GM15510 (cell line): Measurements from ENCODE around the gene TTLL11.

Source experiments
- POLR2A ChIP-seq: IDR thresholded peaks from 3 replicates; pipeline ENCODE4 v1.6.1; 2011; ENCODE audit warnings: borderline replicate concordance; ENCODE audit not compliant: insufficient read length; ENCODE audit errors: extremely low read depth

Gene TTLL11

DNA sequence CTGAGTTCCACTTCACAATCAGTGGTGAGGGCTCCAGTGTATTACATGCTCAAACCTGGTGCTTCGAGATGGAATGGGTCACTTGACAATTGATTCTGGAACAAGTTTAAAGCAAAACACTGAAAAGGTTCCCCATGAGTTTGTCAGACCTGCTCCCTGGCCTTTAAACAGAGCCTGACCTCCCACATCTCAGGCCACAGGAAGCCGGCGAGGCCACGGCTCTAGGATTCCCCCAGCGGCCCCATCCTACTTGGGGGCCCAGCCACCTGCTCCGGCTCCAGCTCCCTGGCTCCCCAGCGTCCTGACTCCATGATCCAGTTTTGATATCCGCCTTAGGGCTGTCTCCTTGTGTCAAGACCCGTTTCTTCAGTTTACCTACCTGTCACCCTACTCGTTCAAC lies 62.0 kb downstream of the TTLL11 start:
- TF ChIP-seq POLR2A: no peak

DNA sequence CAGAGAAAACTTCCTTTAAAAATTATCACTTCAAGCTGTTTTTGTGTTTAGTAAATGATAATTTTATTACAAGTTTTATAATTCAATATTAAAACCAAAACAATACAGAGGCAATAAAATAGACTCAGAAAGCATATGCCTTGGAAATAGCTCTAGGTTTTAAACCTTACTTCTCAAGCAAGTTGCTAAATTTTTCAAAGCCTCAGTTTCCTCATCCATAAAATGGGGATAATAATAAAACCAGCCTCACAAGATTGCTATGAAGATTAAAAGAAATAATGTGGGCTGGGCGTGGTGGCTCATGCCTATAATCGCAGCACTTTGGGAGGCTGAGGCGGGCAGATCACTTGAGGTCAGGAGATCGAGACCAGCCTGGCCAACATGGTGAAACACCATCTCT lies 62.8 kb downstream of the TTLL11 start:
- TF ChIP-seq POLR2A: no peak

DNA sequence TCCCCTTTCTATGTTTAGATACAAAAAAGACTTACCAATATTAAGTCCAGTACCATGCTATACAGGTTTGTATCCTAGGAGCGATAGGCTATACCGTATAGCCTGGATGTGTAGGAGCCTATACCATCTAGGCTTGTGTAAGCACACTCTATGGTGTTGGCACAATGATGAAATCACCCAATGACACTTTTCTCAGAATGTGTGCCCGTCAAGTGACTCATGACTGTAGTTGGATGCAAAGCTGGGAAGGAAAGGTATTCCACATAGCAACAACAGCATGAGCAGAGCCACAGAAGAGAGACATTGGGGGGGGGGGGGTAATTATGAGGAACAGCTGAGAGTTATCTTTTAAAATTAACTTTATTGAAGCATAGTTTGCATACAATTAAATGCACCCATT lies 63.2 kb downstream of the TTLL11 start:
- no peak for TF ChIP-seq POLR2A

DNA sequence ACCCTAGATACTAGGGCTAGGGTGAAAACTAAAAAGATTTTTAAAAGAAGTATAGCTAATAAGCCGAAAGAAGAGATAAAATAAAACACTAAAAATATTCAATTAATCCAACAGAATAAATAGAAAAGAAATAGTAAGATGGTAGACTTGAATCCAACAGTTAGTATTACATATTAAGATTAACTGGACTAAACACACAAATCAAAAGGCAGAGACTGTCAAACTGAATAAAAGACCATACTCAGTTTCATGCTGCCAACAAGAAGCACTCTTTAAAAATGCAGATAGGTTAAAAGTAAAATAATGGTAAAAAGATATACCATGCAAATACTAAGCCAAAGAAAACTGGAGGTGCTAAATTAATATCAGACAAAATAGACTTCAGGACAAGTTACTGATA lies 65.0 kb downstream of the TTLL11 start:
- TF ChIP-seq POLR2A: no peak

DNA sequence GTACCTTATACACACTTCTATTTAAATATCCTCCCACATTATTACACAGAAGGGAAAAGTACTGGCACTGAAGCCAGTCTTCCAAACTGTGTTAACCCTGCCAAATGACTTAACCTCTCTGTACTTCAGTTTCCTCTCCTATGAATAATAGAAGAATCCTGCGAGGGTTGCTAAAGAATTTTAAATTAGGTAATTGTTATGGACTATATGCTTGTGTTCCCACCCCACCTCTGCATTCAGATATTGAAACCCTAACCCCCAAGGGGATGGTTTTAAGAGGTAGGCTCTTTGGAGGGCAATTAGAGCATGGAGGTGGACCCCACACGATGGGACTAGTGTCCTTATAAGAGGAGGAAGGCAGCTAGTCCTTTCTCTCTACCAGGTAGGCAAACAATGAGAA lies 72.7 kb downstream of the TTLL11 start:
- no peak for TF ChIP-seq POLR2A

DNA sequence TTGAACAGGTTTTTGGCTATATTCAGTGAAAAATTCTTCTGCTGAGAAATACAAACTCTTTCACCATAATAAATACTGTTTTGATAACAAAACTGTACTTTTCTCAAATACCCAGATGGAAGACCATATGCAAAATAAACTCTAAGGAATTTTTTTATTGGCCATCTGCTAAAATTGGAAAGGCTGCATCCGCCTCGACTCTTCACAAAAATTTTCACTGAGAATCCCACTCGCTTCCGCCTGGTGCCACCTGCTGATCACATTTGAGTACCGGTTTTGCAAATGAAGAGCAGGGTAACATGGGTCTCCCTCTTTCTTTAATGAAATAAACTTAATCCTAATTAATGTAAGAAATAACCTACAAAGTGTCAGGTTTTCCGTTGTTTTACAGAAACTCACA lies 76.4 kb downstream of the TTLL11 start:
- no peak for TF ChIP-seq POLR2A

DNA sequence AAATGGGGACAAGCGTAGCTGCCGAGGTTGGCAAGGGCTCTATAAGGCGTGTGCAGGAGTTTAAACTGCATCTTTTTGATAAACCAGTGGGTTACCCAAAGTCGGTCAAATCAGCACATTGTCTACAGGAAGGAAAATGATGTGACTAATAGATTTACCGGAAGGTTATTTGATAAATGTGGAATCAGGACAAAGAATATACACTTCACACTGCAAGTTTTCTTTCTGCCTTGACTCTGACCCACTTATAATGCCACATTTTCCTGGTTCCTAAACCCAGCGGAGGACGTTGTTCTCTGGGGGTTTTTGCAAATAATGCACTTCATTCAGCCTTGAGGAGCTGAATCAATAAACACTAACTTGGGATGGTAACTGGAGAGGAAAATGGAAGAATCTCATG lies 76.8 kb downstream of the TTLL11 start:
- TF ChIP-seq POLR2A: no peak

DNA sequence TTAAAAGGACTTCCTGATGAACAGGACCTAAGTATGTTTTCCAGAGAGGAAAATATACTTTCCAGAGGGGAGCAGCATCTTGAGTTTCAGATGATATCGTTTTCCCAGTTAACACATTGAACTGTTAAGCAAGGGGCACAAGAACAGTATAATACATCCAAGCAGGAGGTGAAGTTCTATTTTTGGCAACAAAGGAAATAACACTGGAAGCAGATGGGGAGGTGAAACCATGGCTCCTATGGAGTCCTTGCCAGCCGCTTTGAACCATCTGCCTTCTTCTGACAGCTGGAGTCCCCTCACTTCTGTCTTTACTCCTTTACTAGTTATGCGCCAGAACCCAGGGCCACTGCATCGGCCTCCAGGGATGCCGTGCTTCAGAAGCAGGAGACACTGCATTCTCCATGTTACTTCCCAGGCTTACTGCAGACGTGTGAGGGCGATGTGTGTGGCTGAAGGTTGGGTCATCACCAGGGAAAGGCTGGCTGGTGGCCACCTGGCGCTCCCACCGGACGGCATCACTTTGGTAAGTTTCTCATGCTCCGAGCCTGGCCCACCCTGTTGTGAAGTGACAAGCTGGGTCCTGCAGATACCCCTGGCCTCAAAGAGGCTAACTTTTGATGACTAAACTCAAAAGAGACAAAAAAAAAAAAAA lies 77.8 kb downstream of the TTLL11 start:
- no peak for TF ChIP-seq POLR2A

DNA sequence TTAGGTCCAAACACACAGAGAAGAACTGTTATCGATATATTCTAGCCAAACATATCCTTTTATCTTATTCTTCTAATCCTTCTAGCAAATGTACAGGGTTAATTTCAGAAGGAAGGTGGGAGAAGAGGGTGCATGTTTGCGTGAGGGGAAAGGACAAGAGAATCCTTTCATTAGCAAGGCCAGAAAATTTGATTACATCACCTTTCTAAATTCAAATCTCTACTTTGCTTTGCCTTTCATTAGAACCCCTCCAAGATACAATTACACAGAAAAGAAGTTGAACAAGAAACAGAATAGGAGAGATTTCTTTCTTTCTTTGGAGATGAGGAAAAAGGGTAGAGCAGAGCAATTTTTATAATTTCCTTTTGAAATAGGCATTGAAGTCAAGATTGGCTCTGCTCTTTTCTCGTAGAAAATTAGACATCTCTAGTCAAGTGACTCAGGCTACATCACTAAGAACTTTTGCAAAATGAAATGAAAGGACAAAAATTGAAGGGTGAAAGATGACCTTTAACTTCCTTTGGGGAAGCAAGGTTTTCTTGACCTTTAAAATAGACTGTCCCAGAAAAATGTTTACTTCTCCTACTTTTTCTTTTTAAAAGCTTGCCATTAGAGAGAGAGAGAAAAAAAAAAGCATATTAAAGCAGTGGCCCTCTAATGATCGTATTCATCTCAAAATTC lies 81.2 kb downstream of the TTLL11 start:
- no peak for TF ChIP-seq POLR2A

DNA sequence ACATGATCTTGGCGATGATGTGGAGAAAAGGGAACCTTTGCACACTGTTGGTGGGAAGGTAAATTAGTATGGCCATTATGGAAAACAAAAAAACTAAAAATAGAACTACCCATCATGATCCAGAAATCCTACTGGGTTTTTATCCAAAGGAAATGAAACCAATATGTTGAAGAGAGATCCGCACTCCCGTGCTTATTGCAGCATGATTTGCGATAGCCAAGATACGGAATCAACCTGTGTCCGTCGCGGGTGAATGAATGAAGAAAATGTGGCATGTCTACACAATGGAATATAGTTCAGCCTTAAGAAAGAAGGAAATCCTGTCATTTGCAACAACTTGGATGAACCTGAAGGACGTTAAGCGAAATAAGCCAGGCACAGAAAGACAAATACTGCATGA lies 84.5 kb downstream of the TTLL11 start:
- no peak for TF ChIP-seq POLR2A

DNA sequence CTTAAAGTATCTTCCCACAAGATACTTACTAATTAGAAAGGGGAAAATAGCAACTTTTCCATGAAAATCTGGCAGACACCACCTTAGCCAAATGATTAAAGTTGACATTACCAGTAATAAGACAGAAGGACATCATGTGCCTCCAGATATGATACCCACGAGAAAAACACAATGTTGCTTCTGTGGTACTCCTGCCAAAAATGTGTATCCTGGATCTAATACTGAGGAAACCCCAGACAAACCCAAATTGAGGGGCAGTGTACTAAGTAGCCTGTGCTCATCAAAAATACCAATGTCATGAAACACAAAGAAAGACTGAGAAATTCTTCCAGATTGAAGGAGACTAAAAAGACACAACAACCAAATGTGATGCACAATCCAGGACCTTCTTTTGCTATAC lies 85.3 kb downstream of the TTLL11 start:
- no peak for TF ChIP-seq POLR2A

DNA sequence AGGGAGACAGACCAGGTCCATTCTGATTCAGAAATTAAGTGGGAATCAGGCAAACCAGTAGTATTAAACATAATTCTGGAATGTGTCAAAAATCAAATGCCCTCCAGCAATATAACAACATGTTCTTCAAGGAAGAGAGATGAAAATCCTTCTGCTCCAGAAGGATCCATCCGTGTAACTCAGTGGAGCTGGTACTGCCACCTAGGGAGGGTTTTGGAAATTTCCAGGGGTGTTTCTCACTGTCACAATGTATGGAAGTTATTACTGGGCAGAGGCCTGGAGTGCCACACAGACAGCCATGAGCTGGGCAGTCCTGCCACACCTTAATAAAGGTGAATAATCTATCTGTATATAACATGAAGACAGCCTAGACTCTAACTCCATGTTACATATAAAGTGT lies 87.5 kb downstream of the TTLL11 start:
- TF ChIP-seq POLR2A: no peak

DNA sequence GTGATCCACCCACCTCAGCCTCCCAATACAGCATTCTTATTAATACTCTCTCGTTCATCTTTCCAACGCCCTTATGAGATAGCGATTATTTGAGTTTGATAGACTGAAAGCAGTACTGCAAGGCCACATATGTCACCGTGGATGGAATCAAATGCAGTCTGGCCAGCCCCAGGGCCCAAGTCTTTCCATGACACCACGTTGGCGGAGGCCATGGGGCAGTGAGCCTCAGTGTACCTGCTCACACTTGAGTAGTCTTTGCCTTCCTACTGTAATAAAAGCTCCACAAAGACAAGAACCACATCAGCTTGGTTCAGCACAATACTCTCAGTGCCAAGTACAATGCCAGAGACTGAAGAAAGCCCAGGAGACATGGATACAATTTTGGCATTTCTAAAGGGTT lies 88.5 kb downstream of the TTLL11 start:
- no peak for TF ChIP-seq POLR2A

DNA sequence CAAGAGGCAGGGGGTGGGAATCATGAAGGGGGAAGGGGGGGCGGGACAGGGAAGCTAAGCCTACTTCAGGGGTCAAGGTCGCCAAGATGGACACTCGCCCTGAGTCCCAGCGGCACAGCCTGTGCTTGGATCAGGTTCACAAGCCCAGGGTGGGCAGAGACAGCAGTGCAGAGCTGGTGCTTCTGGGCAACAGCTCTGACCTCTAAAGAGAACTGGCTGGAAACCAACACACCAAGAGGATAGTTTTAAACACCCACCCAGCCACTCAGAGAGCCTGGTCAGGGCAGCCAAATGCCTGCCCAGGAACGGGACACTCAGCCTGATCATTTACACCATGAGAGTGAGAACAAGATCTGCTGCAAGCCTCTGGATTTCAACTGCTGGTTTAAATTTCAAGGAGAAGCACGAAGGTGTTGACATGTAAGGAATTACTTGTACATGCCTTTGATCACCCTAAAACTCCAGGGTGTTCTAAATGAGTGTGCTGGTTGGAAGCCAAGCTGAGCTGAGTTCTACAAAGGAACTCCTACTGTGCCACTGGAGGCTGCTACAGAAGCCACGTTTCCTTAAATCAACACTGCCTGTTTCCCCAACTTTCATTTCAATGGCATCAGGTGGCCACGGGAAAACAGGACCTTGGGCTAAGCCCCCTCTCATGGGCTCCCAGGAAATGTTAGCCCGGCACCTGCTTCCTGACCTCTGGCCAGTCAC lies 91.5 kb downstream of the TTLL11 start:
- no peak for TF ChIP-seq POLR2A

DNA sequence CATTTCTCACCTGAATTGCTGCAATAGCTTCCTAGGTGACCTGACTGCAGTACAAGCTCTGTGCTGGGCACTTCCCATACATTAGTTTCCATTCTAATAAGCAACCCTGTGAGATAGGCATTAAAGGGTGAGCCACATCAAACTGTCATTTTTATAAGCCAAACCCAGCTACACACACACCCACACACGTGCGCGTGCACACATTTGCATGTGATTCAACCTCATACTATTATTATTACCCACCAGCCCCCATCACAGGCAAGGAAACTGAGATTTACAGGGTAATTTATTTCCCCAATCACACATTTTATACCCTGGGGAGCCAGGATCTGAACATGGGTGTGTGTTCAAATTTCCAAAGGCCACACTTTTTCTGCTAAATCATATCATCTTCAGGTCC lies 93.6 kb downstream of the TTLL11 start:
- TF ChIP-seq POLR2A: no peak

DNA sequence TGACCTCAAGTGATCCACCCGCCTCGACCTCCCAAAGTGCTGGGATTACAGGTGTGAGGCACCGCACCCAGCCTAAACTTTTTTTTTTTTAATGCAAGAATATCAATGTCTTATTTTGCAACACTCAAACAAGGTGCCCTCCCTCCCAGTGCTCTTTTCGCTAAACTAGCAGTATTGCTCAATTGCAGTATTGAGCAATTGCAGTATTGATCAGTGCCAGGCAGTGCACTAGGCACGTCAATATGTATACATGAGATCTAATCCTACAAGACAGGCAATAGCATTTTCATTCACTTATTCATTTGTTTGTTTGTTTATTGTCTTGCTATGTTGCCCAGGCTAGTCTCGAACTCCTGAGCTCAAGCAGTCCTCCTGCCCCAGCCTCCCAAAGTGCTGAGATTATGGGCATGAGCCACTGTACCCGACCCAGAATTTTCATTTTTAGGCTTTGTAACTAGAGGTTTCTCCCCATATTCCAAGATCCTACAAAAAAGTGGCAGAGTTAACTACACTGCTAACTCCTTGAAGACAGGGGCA lies 94.5 kb downstream of the TTLL11 start:
- TF ChIP-seq POLR2A: no peak
